Amniotic epithelial cell (primary cell): ENCODE results near the gene STK32A.

Experiments used
- DNase-seq: peaks from one replicate; pipeline ENCODE4 v3.0.0-alpha.2; 2010; ENCODE audit warnings: low read depth

Gene STK32A

DNA sequence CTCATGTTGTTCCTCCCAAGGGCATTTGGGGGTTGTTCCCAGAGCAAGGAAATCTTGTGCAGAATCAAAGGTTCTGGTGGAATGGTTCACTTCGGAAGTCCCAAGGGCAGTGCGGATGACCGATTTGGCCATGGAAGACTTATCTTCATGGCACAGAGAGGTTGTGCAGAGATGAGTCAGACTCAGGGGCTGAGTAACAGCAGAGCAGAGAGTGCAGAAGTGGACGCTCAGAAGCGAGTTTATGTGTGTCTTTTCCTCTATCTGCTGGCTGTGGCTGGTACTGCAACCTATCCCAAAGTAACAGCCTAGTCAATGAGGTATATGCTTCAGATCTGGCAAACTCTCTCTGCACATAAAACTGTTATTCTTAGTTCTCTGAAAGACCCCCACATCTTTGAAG is 157.0 kb downstream of the STK32A start:
- peak; percentile 92 for DNase-seq

DNA sequence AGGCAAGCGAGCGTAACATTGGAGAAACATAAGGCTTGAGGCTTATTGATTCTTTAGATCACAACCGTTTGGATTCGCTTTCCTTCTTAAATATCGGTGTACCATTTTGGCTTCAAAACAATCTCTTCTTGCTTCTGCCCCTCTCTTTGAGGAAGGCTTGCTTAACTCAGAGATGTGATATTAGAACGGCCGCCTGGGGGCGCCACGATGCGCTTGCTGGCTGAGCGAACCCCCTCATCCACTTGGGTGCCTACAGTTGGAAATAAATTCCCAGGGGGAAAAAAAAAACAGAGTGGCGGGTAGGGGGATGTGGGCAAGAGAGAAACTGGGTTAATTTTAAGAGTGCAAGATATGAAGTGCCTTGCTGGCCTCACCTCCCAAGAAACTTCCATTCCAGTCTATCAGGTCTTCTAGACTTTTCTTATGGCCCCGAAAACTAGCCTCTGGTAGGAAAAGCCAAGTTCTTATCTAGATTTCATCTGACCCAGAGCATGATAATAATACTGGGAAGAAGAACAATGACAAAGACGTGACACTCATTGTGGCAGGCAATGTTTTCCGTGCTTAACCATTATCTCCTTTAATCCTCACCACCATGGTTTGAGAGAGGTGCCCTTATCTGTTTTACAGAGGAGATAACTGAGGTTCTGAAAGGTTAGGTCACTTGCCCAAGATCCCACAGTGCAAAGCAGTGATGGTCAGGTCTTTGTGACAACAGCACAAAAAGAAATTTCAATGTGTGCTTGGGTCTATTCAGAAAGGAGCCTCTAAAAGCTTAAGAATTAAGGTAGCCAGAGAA is 159.2 kb downstream of the STK32A start:
- no peak for DNase-seq

GRCh38 chr5:147396070-147396823 is 161.4 kb downstream of the STK32A start:
- peak; percentile 50 for DNase-seq

DNA sequence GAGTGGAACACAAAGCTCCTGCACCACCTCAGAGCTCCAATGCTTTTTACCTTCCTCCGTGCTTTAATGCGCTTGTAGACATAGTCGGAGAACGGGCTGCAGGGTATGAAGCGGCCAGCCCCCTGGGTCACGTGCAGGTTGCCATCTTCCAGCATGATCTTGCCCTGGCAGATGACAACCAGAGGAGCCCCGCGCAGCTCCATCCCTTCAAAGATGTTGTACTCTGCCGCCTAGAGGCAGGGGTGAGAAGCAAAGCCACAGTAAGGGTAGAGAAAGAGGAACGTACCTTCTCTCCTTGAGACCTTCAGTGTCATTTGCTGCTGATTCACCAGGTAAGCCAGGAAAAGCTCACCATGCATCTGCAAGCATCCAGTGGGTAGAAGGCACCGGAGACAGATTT is 162.8 kb downstream of the STK32A start:
- DNase-seq, result no peak

DNA sequence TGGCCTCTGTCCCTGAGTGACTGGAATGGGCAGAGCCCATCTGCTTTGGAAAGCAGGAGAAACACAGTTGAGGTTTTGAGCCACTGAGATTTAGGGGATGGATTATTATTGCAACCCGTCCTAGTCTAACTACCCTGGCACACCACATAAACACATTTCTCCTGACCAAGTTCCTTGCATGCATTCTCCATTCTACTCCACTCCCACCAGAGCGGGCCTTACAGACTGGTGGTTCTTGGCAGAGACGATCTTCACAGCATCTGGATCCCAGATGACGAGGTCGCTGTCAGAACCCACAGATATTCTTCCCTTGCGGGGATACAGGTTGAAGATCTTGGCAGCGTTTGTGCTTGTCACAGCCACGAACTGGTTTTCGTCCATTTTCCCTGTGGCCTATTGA is 164.0 kb downstream of the STK32A start:
- no peak for DNase-seq

GRCh38 chr5:147400126-147400809 is 165.4 kb downstream of the STK32A start:
- peak; percentile 84 for DNase-seq

- peak; percentile 83 for DNase-seq
These were observed 166.1 kb downstream of the STK32A start for GRCh38 chr5:147400881-147401280.

DNA sequence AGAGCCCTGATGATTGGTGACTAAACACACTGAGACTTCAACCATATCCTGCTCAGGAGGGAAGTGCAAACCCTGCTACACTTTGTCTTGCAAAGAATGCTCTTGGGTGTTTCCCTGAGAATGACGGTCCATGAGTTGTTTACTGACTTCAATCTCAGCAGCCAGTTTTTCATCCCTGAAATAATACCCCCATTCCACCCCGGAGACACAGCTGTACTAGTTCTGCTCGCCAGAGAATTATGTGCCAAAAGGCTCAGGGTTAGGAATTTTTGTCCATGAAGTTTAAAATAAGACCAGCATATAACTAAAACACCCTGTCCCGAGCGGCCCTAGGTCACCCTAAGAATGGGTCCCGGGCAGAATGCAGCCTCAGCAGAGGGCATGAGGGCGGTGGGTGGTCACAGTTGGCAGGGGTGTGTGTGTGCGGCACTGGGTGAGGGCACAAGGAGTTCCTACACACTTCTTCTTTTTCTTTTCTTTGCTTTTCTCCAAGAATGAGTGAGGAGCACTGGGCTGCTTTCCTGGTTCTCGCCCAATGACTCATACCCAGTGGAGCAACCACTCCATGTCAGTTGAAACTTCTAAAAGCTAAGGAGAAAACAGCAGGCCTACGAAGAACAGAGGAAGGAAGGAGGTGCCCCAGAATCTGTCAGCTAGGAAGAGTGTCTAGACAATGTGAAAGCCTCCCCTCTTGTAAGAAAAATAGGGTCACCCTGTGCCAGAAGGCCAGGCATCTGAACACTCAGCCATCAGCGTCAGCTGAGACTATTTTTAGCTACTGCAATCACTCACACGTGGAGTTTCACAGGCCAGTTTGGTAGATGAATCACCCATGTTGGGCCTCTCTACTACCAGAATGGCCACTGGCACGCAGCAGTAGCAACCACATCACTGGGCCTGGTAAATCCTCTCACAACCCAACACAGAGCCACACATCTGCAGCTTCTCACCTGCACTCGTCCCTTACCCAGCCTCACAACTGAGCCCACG is 169.1 kb downstream of the STK32A start:
- peak; percentile 99 for DNase-seq

GRCh38 chr5:147404706-147405105 is 169.9 kb downstream of the STK32A start:
- no peak for DNase-seq

- DNase-seq, result no peak
These were observed 171.8 kb downstream of the STK32A start for GRCh38 chr5:147406636-147407035.

GRCh38 chr5:147407094-147407681 is 172.4 kb downstream of the STK32A start:
- DNase-seq, result peak; percentile 80

GRCh38 chr5:147408980-147409379 is 174.2 kb downstream of the STK32A start:
- DNase-seq, result peak; percentile 76

DNA sequence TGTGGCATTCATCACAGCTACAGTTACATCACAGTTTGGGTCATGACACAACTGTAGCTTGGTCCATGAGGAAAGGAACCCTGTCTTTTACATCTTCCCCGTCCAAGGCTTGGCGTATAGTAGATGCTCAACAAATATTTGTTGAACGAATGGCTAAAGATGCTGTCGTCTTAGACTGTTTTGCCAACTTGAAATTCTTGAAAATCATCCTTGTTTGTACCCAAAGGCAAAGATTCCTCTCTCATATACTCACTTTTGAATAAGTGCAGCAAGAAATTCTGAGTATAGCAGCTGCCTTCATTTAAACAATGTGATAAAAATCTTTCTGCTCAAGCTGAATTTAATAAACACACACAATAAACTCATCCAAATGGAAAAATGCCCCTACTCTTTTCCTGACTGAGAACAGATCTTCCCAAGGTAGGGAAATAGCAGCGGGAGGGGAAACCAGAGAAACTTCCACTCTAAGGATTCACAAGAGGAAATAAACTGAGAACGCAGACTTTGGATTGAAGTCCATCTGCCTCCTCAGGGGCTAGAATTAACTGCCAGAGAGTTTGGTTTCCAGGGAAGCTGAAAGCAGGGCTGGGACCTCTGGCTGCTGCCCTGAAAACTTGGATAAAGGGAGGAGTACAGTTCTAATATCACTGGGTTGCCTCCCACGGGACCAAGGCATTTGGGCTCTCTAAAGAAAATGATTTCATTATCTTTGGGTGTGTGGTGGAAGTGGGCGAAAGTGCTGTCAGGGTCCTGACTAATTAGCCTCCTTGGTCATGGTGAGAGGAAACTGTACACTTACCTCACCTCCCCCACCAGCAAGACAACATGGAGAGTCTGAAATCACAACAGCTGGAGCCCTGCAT is 175.9 kb downstream of the STK32A start:
- DNase-seq, result peak; percentile 83

DNA sequence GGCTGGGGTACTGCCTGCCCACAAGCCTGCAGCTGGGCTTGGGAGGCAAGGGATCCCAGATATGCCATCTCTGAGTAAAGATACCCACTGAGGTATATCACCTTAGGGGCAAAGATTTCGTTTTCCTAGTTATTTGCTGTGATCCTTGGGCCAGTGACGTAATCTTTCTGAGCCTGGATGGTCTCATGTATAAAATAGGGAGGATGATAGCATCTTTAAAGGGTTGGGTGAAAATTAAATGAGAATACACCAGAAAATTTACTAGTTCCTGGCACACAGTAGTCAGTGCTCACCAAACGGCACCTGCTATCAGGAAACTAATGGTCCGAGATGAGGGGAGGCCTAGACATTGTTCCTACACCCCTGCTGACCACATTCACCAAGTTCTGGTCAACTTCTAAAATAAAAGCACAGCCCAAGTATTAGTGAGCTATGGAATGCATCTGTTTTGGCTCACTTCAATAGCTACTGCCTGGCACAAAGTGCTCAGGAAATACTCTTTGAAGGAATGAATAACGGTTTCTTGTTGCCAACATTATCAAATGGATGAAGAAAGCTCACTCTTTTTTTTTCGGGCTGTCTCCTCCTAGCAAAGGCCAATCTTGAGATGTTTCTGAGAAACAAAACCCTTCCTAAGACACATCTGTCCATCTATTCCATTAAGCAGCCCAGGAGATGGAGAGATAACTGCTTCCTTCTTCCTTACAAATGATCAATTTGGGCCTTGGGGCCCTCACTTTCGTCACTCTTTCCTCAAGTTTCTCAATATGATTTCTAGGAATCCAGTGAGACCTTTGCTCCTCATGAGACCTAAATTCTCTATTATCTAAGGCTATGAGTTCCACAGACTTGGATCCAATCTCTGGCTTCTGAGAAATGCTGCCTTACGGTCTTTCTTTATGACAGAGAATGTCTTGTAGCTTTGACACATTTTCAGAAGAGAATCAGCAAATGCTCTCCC is 176.8 kb downstream of the STK32A start:
- DNase-seq, result peak; percentile 69

GRCh38 chr5:147412561-147412960 is 177.7 kb downstream of the STK32A start:
- no peak for DNase-seq

- no peak for DNase-seq
These were observed 178.4 kb downstream of the STK32A start for GRCh38 chr5:147413266-147413665.

- DNase-seq, result no peak
These were observed 180.8 kb downstream of the STK32A start for GRCh38 chr5:147415651-147416050.

DNA sequence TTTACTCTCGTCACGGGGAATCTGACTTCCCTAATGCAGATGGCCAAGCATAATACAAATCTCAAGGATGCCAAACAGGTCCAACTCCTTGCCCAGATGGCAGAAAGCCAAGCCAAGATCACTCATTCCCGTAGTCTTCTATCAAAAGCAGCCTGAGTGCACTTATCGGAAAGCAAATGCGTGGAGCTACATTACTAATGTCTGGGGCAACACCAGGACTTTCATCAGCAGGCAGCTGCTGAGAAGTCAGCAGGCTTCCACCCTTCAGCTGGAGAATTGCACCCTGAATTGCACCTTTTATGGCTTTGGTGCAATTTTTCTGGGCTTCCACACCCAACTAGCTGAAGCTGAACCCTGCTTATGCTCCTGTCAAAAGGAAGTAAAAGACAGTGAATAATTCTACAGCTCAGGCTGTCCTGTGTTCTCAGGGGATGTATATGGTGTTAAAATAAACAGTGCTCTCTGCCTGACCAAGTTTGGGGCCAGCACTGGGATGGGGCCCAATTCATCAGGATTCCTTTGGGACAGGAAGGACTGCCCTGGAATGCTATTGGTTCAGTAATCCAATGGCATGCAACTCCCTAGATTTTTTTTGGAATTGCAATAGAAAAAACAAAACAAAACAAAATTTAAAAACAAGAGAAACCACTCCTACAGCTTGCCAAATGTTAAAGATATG is 182.4 kb downstream of the STK32A start:
- DNase-seq, result peak; percentile 96
